GM19372 (cell line): ENCODE results near the gene ANKS6.

Experiments
- ATAC-seq: cut with Tn5 transposase; IDR thresholded peaks from one replicate; pipeline ENCODE4 v1.9.1; 2021; ENCODE audit warnings: mild to moderate bottlenecking, low read depth, moderate library complexity; ENCODE audit not compliant: unreplicated experiment

Gene ANKS6

DNA sequence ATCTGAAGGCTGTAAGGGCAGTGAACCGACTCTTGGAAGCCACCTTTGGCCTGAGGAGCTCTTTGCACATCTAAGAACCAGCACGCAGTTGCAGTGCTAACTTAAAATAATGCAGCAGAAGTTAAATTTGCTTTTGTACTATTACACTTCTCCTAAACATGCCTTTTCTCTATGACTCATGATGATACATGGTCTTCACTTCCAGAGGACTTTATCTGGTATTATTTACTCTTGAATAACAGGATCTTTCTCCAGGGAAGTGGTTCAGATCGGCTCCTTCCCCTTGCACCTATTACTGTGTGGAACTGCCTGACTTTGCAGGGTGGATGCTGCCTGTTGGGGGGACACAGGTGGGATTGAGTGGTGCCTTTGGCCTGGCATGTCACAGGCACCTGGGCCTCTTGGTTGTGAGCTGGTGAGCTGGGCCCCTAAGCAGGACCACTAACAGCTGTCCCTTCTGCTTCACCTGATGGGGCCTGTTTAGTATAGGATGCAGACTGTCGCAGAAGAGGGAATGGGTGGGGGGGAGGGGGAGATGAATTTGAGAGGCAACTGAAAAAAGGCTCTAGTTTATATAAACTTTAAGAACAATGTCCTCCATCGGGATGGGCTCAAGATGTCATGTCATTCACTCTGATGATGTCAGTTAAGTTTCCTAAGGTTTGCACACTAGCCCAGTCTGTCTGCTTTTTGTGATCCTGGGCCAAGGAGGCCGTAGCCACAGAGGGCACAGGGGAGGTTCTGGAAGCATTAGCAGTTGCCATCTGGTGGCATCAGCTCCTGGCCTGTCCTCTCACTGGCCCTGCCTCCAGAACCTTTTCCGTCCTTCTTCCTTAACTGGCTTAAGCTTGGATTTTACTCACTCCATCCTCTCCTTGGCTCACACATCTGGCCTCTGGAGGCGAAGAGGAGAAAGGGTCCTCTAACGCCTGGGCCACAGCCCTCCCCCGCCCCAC, 53.8 kb downstream of the ANKS6 start:
- no peak for ATAC-seq

DNA sequence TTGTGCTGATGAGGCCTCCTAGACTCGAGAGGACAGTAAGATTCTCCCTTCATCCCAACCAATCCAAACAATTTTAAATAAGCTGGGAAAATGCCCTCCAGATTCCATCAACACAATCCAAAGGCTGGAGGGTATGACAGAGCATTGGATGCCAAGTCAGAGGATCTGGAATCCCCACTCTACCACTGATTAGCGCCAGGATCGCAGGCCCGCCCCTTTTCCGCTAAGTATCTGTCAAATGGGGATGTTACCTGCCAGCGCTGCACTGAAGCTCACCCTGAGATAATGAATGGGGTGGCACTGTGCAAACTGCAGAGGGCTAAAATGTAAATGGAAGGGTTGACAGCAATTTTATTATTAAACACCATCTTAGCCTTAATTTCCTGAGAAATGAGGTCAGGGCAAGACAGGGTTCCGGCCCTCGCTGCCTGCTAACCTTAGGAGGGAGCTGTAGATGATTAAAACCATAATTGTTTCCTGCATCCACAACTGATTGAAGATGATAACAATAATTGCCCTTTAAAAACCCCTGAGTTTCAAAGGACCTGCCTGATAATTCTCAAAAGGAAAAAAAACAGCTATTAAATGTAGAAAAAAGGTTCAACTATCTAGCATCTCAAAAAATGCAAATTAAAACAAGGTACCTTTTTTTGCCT, 56.0 kb downstream of the ANKS6 start:
- no peak for ATAC-seq

DNA sequence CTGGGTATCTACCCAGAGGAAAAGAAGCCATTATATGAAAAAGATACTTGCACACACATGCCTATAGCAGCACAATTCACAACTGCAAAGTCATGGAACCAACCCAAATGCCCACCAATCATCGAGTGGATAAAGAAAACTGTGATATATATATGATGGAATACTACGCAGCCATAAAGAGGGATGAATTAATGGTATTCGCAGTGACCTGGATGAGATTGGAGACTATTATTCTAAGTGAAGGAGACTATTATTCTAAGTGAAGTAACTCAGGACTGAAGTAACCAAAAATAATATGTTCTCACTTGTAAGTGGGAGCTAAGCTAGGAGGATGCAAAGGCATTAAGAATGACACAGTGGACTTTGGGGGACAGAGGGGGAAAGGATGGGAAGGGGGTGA, 57.6 kb downstream of the ANKS6 start:
- ATAC-seq = no peak

DNA sequence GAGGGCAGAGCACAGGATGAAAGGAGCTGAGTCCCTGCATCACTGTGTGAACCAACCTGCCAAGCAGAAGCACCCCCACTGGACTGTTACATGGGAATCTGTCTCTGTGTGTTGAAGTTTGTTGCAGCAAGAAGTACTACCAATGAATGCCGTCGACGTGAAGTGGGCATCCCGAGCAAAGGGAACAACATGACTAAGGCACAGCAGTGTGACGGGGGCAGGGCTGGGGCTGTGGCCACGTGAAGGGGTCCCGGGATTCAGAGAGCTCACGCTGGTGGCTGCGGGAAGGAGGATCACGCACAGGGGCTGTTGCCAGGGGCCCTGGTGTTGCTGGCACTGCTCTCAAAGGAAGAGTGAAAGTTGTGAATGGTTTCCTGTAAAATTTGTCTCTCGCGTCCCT, 60.1 kb downstream of the ANKS6 start:
- no peak for ATAC-seq

DNA sequence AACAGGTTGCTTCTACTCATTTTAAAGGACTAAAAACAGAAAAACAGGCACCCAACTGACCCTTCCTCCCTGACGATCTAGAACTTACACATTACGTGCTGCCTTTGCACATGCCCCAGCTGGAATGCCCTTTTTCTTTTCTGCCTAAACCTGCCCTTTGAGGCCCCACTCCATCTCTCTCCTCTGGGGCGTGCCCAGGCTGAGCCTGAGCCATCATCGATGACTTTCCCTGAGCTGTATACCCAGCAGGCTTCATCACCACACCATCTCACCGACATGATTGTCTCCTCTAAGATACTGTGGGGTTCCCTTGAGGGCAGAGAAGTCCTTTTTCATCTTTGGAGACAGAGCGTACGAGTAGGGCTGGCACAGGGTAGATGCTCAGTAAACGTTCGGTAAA, 63.6 kb downstream of the ANKS6 start:
- no peak for ATAC-seq

DNA sequence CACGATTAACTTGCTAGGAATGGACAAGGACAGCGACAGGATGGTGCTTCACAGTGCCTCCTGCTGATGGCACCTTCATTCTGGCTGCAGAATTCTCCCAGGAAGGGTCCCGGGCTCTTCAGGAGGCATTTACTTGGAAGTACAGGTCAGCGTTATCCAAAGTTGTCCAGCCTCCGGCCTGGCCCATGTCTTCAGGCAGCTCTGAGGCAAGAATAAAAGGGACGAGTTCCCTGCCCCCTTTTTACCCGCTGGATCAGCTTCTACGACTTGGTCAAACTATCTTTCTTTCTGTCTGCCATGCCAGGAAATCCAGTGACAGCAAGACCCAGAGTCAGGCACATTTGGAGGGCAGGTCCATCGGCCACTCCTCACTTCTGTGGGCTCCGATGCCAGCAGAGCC, 64.3 kb downstream of the ANKS6 start:
- ATAC-seq = no peak

DNA sequence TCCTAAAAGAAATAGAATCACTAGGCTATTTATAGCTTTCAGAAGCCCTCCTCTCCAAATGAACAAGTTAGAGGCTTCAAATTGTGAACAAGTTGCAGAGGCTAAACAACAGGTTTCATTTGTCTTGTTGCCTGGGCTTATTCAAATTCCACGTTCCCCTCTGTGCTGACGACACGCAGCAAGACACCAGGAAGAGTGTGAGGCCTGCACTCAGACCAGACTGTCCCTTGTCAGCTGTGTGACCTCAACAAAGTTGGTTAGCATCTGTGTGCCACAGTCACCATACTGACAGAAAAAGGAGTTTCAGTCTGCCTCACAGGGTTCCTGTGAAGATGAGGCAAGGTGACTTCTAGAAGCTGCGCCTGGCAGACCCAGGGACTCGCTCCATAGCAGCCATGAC, 65.5 kb downstream of the ANKS6 start:
- no peak for ATAC-seq

DNA sequence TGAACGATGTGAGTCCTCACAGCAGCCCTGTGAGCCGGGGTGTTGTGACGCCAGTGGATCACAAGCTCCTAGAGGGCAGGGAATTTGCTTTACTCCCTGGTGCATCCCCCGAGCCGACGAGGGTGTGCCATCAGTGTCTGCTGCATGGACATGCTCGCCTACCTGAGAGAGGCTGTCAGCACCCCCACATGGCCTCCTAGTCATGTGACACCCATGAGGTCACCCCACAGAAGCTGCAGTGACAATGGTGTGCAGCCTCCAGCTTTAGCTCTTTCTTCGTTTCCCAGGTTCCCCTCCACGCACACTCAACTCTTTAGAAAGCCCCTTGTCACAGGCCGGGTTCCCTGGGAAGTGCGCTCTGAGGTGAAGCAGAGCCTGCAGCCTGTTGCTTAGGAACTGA, 67.9 kb downstream of the ANKS6 start:
- no peak for ATAC-seq

DNA sequence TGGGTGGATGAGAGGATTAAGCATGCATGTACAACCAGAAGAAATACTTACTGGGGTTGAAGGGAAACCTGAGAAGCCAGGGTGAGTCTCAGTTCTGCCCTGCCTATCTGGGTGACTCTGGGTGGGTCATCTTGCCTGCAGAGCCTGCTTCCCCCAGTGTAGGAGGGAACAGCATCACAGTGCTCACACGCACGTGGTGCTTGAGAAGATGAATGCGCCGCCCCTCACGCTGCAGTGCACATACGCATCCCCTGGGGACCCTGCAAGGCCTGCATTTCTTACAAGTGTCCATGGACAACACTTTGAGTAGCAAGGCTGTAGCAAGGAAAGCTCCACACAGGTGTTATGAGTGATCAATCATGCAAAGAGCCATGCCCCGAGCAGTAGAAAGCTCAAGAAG, 68.9 kb downstream of the ANKS6 start:
- ATAC-seq = no peak

DNA sequence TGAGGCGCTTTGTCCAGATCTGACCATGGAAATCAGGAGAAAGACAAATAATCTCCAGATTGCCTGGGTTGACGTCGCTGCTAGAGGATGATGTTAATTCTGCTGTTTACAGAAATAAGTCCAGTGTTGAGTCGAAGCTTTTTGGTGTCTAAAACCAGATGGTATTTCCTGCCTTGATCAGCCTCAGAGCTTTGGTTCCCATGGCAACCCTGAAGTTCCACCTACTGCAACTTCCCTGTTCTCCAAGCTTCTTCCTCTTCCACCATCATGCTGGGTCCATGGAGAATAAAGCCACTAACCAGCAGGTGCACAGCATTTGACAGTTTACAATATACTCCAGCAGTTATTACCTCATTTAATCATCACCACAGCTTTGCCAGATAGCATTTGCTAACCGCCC, 69.6 kb downstream of the ANKS6 start:
- no peak for ATAC-seq

DNA sequence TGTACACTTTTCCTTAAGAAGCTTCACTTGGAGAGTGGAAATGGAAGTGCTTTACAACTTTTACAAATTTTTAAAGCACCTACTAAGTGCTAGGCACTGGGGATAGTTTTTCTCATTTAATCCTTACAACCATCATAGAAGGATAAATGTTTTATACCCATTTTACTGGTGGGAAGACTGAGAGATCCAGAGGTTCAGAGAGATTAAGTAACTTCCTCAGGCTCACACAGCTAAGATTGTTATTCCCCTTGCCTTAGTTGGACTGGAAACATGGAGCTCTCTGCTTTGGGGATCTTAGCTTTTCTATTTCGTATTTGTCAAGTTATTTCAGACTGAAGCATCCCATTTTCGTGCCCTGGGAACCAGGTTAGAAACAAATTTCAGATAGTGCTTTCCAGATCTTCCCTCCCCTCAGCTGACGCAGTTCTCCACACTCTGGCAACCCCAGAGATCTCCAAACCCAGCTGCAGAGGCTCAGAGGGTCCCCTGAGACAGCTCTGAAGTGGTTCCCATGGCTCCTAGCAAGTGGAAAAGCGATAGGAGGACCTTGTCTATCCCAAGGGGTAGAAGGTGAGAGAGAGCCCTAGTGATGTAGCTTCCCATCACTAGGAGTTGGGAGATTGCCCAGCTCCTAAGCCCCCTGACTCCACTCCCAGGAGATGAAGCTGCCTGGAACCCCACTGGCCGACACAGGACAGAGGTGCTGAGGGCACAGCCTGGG, 71.4 kb downstream of the ANKS6 start:
- no peak for ATAC-seq

DNA sequence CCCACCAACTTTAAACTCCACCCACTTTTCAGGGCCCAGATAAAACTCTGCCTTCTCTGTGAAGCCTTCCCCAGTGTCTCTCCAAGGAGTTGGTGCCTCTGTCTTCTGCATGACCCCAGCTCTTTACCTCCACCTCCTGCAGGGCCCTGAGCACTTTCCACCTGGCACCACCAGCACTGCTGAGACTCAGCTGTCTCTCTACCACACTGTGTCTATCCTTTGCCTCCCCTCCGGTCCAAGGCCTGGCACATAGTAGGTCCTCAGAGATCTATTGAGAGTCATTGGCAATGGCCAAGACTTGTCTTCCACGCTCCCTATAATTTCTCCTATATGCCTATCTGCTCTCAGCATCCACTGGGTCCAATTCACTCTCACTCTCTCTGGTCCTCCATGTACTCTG, 74.7 kb downstream of the ANKS6 start:
- no peak for ATAC-seq

DNA sequence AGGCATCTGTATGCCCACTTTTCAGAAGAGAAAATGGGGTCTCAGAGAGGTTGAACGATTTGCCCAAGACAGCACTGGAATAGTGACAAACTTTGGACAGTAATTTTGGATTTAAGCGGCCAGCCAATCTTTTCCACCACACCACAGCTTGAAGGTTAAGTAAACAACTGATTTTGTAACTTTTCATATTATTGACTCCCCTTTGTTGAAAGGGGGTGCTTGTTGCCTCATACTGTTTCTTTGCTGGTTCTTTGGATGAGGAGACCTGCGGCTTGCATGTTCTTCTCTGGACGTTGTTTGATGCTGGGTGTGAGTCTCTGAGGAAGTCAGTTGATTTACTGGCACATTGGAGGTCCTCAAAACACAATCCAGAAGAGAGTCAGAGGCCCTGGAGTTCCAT, 76.0 kb downstream of the ANKS6 start:
- no peak for ATAC-seq

DNA sequence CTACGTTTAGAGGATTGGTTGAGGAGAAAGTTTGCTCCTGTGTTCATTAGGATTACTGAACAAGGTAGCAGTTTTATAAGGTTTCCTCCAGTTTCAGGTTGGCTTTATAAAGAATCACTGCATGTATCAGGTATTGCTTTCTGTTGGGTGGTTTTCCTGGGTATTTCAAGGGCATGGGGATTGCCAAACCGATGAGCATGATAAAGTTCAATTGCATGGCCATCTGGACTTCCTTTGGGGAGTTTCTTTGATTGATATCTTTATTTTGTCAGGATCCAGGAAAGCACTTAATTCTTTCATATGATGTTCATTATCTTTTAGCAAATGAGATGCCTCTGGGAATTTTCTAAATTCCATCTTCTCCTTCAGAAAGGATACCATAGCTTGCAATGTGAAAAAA, 77.3 kb downstream of the ANKS6 start:
- no peak for ATAC-seq

DNA sequence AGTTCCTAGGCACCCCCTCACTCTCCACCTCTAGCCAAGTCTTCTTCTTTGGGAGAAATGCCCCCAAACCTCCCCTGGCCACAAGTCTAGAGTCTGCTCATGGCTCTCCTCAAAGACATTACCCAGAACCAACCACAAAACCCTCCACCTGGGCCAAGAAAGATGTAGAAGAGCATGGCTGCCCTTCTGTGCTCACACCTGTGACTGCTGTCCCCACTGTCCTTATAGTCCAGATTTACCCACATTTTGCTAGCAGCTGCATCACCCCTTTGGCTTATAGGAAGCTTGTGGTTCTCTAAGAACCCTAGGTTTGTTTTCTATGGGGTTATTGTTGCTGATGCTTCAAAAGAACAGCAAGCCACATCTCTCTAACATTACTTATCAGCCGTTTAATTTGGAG, 81.5 kb downstream of the ANKS6 start:
- ATAC-seq = no peak

DNA sequence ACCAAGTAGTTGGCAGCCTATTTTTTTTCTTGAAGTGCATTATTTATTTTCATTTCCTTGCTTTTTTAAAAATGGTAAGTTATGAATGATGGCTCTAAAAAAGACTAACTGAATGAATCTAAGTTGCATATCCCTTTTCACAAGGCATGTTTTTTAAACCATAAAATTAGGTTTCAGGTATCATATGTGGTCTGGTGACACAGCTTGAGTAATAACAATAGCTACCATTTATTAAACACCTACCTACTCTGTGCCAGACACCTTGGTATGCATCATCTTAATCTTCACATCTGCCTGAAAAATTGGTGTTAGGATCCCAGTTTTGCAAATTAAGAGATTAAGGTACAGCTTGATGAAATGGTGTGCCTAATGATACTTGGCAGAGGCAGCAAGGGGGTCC, 83.4 kb downstream of the ANKS6 start:
- ATAC-seq = no peak

DNA sequence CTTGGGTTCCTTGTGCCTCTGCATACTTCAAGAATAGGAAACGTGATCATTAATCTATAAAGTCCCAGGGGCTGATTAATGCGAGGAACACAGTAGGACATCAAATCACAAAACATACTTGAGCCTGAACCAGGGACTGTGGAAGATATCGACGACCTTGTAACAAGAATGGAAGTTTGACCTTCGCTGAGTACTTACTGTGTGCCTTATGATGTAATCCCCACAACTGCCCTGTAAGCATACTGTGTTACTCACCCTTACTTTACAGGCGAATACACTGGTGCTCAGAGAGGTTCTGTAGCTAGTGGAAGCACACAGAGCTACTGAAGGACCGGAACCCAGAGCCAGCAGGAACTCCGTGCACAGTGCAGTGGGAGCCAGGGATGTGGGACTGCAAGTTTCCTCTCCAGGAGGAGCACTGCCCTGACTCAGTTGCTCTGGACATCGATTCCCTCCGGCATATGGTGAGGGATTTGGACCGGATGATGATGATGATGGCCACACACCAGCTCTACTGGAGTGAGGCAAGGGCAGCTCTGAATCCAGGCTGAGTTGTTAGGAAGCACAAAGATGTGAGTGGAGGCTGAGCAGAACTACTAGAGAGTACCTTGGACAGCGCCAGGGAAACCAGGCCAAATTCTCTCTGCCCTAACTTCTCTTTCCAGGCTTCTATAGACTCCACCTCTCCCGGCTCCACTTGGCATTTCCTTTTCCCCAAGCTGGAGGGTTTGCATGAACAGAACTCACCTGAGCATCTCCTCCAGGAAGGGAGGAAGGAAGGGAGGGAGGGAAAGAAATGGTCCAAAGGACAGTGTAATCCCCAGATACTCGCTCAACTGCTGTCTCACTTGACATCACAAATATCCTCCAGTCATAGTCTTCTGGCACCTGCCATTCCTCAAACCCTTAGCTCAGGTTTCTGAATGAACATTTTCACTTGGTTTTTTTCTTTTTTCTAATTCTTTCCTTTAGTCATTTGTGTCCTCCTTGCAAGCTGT, 86.1 kb downstream of the ANKS6 start:
- no peak for ATAC-seq

DNA sequence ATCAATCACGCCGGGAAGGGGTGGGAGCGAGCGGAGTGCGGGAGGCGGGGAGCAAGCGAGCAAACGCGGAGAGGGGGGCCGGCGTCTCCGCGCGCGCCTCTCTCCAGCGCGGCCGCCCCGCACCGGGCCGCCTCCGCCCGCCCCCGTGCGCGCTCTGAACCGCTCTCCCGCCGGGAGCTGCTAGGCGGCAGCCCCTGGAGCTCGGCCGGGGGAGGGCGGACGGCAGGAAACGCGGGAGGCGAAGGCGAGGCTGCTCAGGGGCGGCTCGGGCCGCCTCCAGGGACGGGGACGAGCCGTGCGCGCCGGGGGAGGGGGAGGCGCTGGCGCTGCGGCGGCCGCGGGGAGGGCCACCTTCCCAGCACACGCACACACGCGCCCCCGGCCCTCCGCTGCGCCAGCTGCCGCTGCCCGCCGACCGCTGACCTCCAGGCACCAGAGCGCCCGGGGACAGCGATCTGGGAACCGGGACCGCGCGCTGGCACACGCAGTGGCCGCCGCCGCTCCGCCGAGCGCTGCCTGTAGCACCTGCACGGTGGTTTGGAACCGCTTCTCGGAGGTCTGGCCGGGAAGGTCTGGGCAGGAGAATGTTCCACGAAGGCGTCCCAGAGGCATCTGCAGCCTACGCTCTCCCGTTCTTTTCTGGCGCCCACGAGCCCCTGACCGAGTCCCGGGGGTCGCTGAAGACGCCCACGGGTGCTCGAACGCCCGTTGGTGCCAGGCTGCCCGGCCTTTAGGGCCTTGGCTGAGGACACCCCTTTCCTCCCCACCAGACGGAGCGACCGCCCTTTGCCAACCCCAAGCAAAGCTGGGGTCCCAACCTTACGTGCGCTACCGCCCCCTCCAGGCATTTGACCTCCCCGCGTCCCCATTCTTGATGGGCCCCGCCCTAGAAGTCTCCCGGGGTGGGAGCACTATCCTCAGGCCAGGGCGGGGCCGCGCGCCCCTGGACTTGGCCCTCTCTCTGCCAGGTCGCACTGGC, 87.1 kb downstream of the ANKS6 start, which contains the start of gene GABBR2:
GABBR2 (minus strand) TSS at position 3 of the 979 bp plus-strand sequence. CDS start 198 bp downstream, outside the sequence.
- ATAC-seq = no peak
